Measurements from ENCODE around the gene MRGPRF. TPM values are rescaled to one million over a fixed set of nuclear protein-coding genes. Genes with fewer than 3 reads are reported as not detected.

The MRGPRF gene
- polyA plus RNA-seq, 1 donor from 2014 or later = not detected

DNA sequence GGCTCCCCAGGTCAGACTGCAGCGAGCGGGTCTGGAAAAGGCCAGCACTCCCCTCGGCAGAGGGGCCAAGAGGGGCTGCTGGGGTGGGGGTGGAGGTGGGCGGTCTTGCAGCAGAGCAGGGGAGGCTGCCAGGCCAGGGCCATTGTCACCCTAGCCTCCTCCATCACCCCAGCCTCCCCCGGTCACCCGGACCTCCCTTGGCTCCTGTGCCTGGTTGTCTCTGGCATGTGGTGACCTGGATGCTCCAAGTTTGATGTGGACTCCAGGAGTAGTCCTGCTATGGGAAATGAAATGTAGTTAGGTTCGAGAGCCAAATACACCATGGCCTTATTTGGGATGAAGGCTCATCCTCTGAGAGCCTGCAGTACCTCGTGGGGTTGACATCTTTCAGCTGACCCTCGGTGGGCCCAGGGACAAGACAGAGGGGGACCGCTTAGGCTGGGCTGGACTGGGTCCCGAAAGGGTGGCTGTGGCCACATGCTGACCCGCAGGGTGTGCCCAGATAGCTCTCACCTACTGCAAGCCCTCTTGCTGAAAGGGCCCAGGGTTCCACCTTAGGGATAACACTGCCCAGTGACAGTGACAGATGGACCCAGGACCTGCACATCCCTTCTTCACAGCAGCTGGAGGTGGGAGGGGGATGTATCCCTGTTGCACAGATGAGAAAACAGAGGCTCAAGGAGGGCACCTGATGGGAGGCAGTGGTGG lies 56.3 kb downstream of the MRGPRF start:
- H3F3A ChIP-seq (ENCODE audit: insufficient read depth, low read length, poor library complexity, severe bottlenecking) = no peaks in the 10 kb centered on the region
- H3K4me3 ChIP-seq (ENCODE audit: low read length) = no peak overlapping the region
- no peak overlapping the region for H2AFZ ChIP-seq (ENCODE audit: low read depth, low read length)
- H3K9me2 ChIP-seq (ENCODE audit: insufficient read depth, low read length) = no peaks in the 10 kb centered on the region
- H3K27me3 ChIP-seq (ENCODE audit: insufficient read depth, low read depth, low read length) = no peaks in the 10 kb centered on the region
- H4K20me1 ChIP-seq (ENCODE audit: insufficient read depth) = no peaks in the 10 kb centered on the region
- no peaks in the 10 kb centered on the region for H3K9me3 ChIP-seq (ENCODE audit: low read length)
- H3K79me2 ChIP-seq (replicated peaks; ENCODE audit: insufficient read depth, low read length) = no peaks in the 10 kb centered on the region
- H3K9ac ChIP-seq (ENCODE audit: low read length) = no peak overlapping the region
- TF ChIP-seq POLR2AphosphoS5 (IDR thresholded peaks at IDR 0.05) (no peak), SMC3 (conservative IDR thresholded peaks at IDR 0.05; ENCODE audit: poor library complexity) (no peak), EP300 (conservative IDR thresholded peaks at IDR 0.05; ENCODE audit: poor library complexity, severe bottlenecking) (no peak), TAF1 (IDR thresholded peaks at IDR 0.05; ENCODE audit: low read depth) (no peak), EZH2 (IDR thresholded peaks at IDR 0.05; ENCODE audit: borderline replicate concordance, insufficient read depth, low read length, poor library complexity, severe bottlenecking) (no peak), MXI1 (conservative IDR thresholded peaks at IDR 0.05; ENCODE audit: poor library complexity, severe bottlenecking) (no peak)
- TF ChIP-seq, protein P1, sequence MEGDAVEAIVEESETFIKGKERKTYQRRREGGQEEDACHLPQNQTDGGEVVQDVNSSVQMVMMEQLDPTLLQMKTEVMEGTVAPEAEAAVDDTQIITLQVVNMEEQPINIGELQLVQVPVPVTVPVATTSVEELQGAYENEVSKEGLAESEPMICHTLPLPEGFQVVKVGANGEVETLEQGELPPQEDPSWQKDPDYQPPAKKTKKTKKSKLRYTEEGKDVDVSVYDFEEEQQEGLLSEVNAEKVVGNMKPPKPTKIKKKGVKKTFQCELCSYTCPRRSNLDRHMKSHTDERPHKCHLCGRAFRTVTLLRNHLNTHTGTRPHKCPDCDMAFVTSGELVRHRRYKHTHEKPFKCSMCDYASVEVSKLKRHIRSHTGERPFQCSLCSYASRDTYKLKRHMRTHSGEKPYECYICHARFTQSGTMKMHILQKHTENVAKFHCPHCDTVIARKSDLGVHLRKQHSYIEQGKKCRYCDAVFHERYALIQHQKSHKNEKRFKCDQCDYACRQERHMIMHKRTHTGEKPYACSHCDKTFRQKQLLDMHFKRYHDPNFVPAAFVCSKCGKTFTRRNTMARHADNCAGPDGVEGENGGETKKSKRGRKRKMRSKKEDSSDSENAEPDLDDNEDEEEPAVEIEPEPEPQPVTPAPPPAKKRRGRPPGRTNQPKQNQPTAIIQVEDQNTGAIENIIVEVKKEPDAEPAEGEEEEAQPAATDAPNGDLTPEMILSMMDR (IDR thresholded peaks at IDR 0.05; ENCODE audit: poor library complexity, severe bottlenecking) = no peak
- H3K4me2 ChIP-seq (ENCODE audit: low read length) = no peak overlapping the region
- H3K36me3 ChIP-seq (ENCODE audit: insufficient read depth, low read length) = no peaks in the 10 kb centered on the region
- H3K27ac ChIP-seq (ENCODE audit: low read length) = no peak overlapping the region

DNA sequence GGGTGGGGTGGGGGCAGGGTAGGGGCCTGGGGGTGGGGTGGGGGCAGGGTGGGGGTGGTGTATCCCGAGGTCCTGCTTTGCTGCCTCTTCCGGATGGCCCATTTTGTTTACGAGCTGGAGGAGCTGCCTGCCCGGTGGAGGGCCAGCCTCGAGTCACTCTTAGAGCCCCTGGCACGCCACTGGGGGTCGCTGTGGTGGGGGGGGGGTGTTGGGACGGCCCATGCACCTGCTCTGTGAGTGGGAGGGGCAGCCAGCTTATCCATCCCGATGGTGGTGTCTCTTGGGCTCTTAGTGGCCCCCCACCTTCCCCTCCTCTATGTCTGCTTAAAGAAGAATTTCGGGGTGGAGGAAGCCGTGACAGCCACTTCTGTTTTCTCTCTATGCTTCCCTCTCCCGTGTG lies 56.9 kb downstream of the MRGPRF start:
- H3K4me3 ChIP-seq (ENCODE audit: low read length) = no peak overlapping the region
- H3K9me2 ChIP-seq (ENCODE audit: insufficient read depth, low read length) = no peaks in the 10 kb centered on the region
- H3K9ac ChIP-seq (ENCODE audit: low read length) = no peak overlapping the region
- H3K9me3 ChIP-seq (ENCODE audit: low read length) = no peaks in the 10 kb centered on the region
- no peak overlapping the region for H3K27ac ChIP-seq (ENCODE audit: low read length)
- no peak overlapping the region for H3K4me2 ChIP-seq (ENCODE audit: low read length)
- H3K36me3 ChIP-seq (ENCODE audit: insufficient read depth, low read length) = no peaks in the 10 kb centered on the region
- no peaks in the 10 kb centered on the region for H3K79me2 ChIP-seq (replicated peaks; ENCODE audit: insufficient read depth, low read length)
- TF ChIP-seq, protein P1 (IDR thresholded peaks at IDR 0.05; ENCODE audit: poor library complexity, severe bottlenecking) = no peak
- TF ChIP-seq EP300 (conservative IDR thresholded peaks at IDR 0.05; ENCODE audit: poor library complexity, severe bottlenecking) (no peak), TAF1 (IDR thresholded peaks at IDR 0.05; ENCODE audit: low read depth) (no peak), RAD21 (conservative IDR thresholded peaks at IDR 0.05) (no peak), SMC3 (conservative IDR thresholded peaks at IDR 0.05; ENCODE audit: poor library complexity) (no peak), EZH2 (IDR thresholded peaks at IDR 0.05; ENCODE audit: borderline replicate concordance, insufficient read depth, low read length, poor library complexity, severe bottlenecking) (no peak), MXI1 (conservative IDR thresholded peaks at IDR 0.05; ENCODE audit: poor library complexity, severe bottlenecking) (no peak), POLR2AphosphoS5 (IDR thresholded peaks at IDR 0.05) (no peak)
- TF ChIP-seq, protein P2, sequence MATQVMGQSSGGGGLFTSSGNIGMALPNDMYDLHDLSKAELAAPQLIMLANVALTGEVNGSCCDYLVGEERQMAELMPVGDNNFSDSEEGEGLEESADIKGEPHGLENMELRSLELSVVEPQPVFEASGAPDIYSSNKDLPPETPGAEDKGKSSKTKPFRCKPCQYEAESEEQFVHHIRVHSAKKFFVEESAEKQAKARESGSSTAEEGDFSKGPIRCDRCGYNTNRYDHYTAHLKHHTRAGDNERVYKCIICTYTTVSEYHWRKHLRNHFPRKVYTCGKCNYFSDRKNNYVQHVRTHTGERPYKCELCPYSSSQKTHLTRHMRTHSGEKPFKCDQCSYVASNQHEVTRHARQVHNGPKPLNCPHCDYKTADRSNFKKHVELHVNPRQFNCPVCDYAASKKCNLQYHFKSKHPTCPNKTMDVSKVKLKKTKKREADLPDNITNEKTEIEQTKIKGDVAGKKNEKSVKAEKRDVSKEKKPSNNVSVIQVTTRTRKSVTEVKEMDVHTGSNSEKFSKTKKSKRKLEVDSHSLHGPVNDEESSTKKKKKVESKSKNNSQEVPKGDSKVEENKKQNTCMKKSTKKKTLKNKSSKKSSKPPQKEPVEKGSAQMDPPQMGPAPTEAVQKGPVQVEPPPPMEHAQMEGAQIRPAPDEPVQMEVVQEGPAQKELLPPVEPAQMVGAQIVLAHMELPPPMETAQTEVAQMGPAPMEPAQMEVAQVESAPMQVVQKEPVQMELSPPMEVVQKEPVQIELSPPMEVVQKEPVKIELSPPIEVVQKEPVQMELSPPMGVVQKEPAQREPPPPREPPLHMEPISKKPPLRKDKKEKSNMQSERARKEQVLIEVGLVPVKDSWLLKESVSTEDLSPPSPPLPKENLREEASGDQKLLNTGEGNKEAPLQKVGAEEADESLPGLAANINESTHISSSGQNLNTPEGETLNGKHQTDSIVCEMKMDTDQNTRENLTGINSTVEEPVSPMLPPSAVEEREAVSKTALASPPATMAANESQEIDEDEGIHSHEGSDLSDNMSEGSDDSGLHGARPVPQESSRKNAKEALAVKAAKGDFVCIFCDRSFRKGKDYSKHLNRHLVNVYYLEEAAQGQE (IDR thresholded peaks at IDR 0.05; ENCODE audit: borderline replicate concordance) = no peak
- no peaks in the 10 kb centered on the region for H4K20me1 ChIP-seq (ENCODE audit: insufficient read depth)
- H3F3A ChIP-seq (ENCODE audit: insufficient read depth, low read length, poor library complexity, severe bottlenecking) = no peaks in the 10 kb centered on the region
- no peak overlapping the region for H2AFZ ChIP-seq (ENCODE audit: low read depth, low read length)
- H3K27me3 ChIP-seq (ENCODE audit: insufficient read depth, low read depth, low read length) = no peaks in the 10 kb centered on the region

Data from neural cell (in vitro differentiated cells).